ELF-1 (cell line): ENCODE measurements around the gene CRACR2A.

ENCODE experiments used
- DNase-seq: peaks from one replicate; pipeline ENCODE4 v3.0.0-alpha.2; 2016; ENCODE audit warnings: low read depth, low spot score

CRACR2A gene

GRCh38 chr12:3725388-3726115 lies 27.4 kb downstream of the CRACR2A start:
- peak; percentile 8 for DNase-seq

GRCh38 chr12:3723916-3724805 lies 28.7 kb downstream of the CRACR2A start:
- DNase-seq = no peak

GRCh38 chr12:3722368-3722767 lies 30.5 kb downstream of the CRACR2A start:
- no peak for DNase-seq

GRCh38 chr12:3720772-3721171 lies 32.1 kb downstream of the CRACR2A start:
- no peak for DNase-seq

- DNase-seq = no peak
Observed at GRCh38 chr12:3718100-3718499, 34.8 kb downstream of the CRACR2A start.

GRCh38 chr12:3717283-3717898 lies 35.5 kb downstream of the CRACR2A start:
- no peak for DNase-seq

- no peak for DNase-seq
Observed at GRCh38 chr12:3715999-3716398, 36.9 kb downstream of the CRACR2A start.

- DNase-seq = no peak
Observed at GRCh38 chr12:3713947-3714346, 39.0 kb downstream of the CRACR2A start.

GRCh38 chr12:3713483-3713882 lies 39.4 kb downstream of the CRACR2A start:
- peak; percentile 67 for DNase-seq

GRCh38 chr12:3712209-3712992 lies 40.5 kb downstream of the CRACR2A start:
- no peak for DNase-seq

GRCh38 chr12:3705354-3705675 lies 47.6 kb downstream of the CRACR2A start:
- no peak for DNase-seq

GRCh38 chr12:3704512-3705353 lies 48.2 kb downstream of the CRACR2A start:
- DNase-seq = no peak

GRCh38 chr12:3700861-3701260 lies 52.0 kb downstream of the CRACR2A start:
- no peak for DNase-seq

GRCh38 chr12:3698218-3698974 lies 54.5 kb downstream of the CRACR2A start:
- no peak for DNase-seq

GRCh38 chr12:3697311-3697870 lies 55.5 kb downstream of the CRACR2A start:
- no peak for DNase-seq

- DNase-seq = no peak
Observed at GRCh38 chr12:3694673-3695072, 58.2 kb downstream of the CRACR2A start.

- no peak for DNase-seq
Observed at GRCh38 chr12:3692616-3693365, 60.1 kb downstream of the CRACR2A start.

GRCh38 chr12:3686463-3686862 lies 66.4 kb downstream of the CRACR2A start:
- no peak for DNase-seq

GRCh38 chr12:3685830-3686229 lies 67.1 kb downstream of the CRACR2A start:
- DNase-seq = no peak
